GM19023 (cell line): ENCODE data around the gene ELL2.
"Not testable (repeated sequence)": the region's sequence is repeated elsewhere in the genome, so short reads cannot be mapped to it uniquely, and the experiment has no call there.

Source experiments
- ATAC-seq: cut with Tn5 transposase; IDR thresholded peaks from one replicate; pipeline ENCODE4 v1.9.1; 2021; ENCODE audit warnings: mild to moderate bottlenecking, moderate library complexity; ENCODE audit not compliant: unreplicated experiment

ELL2 gene

GRCh38 chr5:95883185-95884016, 78.2 kb downstream of the ELL2 start:
- ATAC-seq = peak; percentile 52

GRCh38 chr5:95881833-95882232, 79.8 kb downstream of the ELL2 start:
- ATAC-seq = no peak

GRCh38 chr5:95880081-95880926, 81.3 kb downstream of the ELL2 start:
- ATAC-seq = no peak

GRCh38 chr5:95879661-95880060, 82.0 kb downstream of the ELL2 start:
- ATAC-seq = no peak

GRCh38 chr5:95878417-95879323, 83.0 kb downstream of the ELL2 start:
- no peak for ATAC-seq

GRCh38 chr5:95876782-95877181, 84.9 kb downstream of the ELL2 start:
- no peak for ATAC-seq

- no peak for ATAC-seq
Observed at GRCh38 chr5:95874246-95874645, 87.4 kb downstream of the ELL2 start.

- ATAC-seq = no peak
Observed at GRCh38 chr5:95873351-95873750, 88.3 kb downstream of the ELL2 start.

GRCh38 chr5:95872346-95873268, 89.0 kb downstream of the ELL2 start:
- ATAC-seq = no peak

- no peak for ATAC-seq
Observed at GRCh38 chr5:95871146-95871806, 90.4 kb downstream of the ELL2 start.

GRCh38 chr5:95870105-95870672, 91.5 kb downstream of the ELL2 start:
- ATAC-seq = peak; percentile 61

- ATAC-seq = not testable (repeated sequence)
Observed at GRCh38 chr5:95869173-95869855, 92.3 kb downstream of the ELL2 start.

GRCh38 chr5:95868136-95868535, 93.5 kb downstream of the ELL2 start:
- no peak for ATAC-seq

GRCh38 chr5:95866435-95867040, 95.1 kb downstream of the ELL2 start:
- ATAC-seq = no peak

GRCh38 chr5:95864944-95865504, 96.6 kb downstream of the ELL2 start:
- no peak for ATAC-seq

GRCh38 chr5:95864456-95864855, 97.2 kb downstream of the ELL2 start:
- no peak for ATAC-seq

- no peak for ATAC-seq
Observed at GRCh38 chr5:95863383-95863757, 98.3 kb downstream of the ELL2 start.
